Smooth muscle cell (in vitro differentiated cells): ENCODE measurements around the gene LRRC61. TPM values are rescaled to one million over a fixed set of nuclear protein-coding genes. Genes with fewer than 3 reads are reported as not detected.

ENCODE experiments used
- DNase-seq: peaks from one replicate; lab custom pipeline; 2025; ENCODE audit not compliant: unreplicated experiment; lab: John Stamatoyannopoulos, UW
- H2AFZ ChIP-seq: fragments of 200-600 bp; sonication (generic); 2 replicates; pipeline ENCODE4 v1.6.0; 2016; ENCODE audit warnings: antibody characterized with exemption, low read depth, mild to moderate bottlenecking
- H3F3A ChIP-seq: fragments of 200-600 bp; sonication (generic); 2 replicates; pipeline ENCODE4 v1.6.0; 2017; ENCODE audit warnings: antibody characterized with exemption, low read depth
- H3K27ac ChIP-seq: fragments of 200-600 bp; sonication (generic); 2 replicates; pipeline ENCODE4 v1.5.1; 2016; ENCODE audit warnings: low read depth, mild to moderate bottlenecking
- H3K27me3 ChIP-seq: fragments of 200-600 bp; sonication (generic); 2 replicates; pipeline ENCODE4 v1.6.1; 2016; ENCODE audit warnings: low read depth, mild to moderate bottlenecking
- H3K36me3 ChIP-seq: fragments of 200-600 bp; sonication (generic); 2 replicates; pipeline ENCODE4 v1.5.1; 2016; ENCODE audit warnings: low read depth
- H3K4me1 ChIP-seq: fragments of 200-600 bp; sonication (generic); 2 replicates; pipeline ENCODE4 v1.5.1; 2016; ENCODE audit warnings: low read depth
- H3K4me2 ChIP-seq: fragments of 200-600 bp; sonication (generic); 2 replicates; pipeline ENCODE4 v1.6.0; 2016; ENCODE audit warnings: mild to moderate bottlenecking
- H3K4me3 ChIP-seq: fragments of 200-600 bp; sonication (generic); 2 replicates; pipeline ENCODE4 v1.5.1; 2016; ENCODE audit warnings: mild to moderate bottlenecking
- H3K79me2 ChIP-seq: fragments of 200-600 bp; sonication (generic); 2 replicates; pipeline ENCODE4 v1.6.0; 2016; ENCODE audit warnings: low read depth, mild to moderate bottlenecking
- H3K9ac ChIP-seq: fragments of 200-600 bp; sonication (generic); 2 replicates; pipeline ENCODE4 v1.6.0; 2016; ENCODE audit warnings: low read depth
- H3K9me3 ChIP-seq: fragments of 200-600 bp; sonication (generic); replicated peaks from 2 replicates; pipeline ENCODE4 v1.5.1; 2016; ENCODE audit warnings: low read depth
- H4K20me1 ChIP-seq: fragments of 200-600 bp; sonication (generic); 2 replicates; pipeline ENCODE4 v1.6.0; 2016; ENCODE audit warnings: low read depth
- WGBS: methylation state at CpG from one replicate; pipeline ENCODE4 v1.1.7; 2016; ENCODE audit warnings: low lambda C conversion rate; 5-methylcytosine and 5-hydroxymethylcytosine counted together
- polyA plus RNA-seq: library from polyadenylated mRNA; unstranded; fragments of >200 nt; fragmentation: Nextera tagmentation; extraction: Ambion mirVana; gene quantifications from 2 replicates; pipeline ENCODE4 v1.2.1, GENCODE V29; 2016
- total RNA-seq: library from RNA; depleted of rRNA; stranded (reverse); fragments of >200 nt; gene quantifications from 2 replicates; pipeline ENCODE4 v1.2.3, GENCODE V29; 2014
- TF ChIP-seq, protein P1 (sequence below): fragments of 200-600 bp; sonication (generic); IDR thresholded peaks from 2 replicates; pipeline ENCODE4 v1.5.1; 2017; ENCODE audit warnings: borderline replicate concordance, mild to moderate bottlenecking, antibody characterized with exemption; ENCODE audit not compliant: insufficient read depth, poor library complexity, severe bottlenecking

Gene LRRC61
- total and polyA plus RNA-seq, 2 experiments from 2014 or later: 6.9 to 14.7 TPM

DNA sequence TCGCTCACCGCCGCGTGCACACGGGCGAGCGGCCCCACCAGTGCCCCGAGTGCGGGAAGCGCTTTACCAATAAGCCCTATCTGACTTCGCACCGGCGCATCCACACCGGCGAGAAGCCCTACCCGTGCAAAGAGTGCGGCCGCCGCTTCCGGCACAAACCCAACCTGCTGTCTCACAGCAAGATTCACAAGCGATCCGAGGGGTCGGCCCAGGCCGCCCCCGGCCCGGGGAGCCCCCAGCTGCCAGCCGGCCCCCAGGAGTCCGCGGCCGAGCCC is 48.8 kb downstream of the LRRC61 start:
- H3K36me3 ChIP-seq: no peaks in the 10 kb centered on the region
- H4K20me1 ChIP-seq: peaks cover 15% of the 10 kb centered on the region
- no peak overlapping the region for H3K27ac ChIP-seq
- H2AFZ ChIP-seq: no peak overlapping the region
- no peak overlapping the region for H3K4me3 ChIP-seq
- TF ChIP-seq, protein P1, sequence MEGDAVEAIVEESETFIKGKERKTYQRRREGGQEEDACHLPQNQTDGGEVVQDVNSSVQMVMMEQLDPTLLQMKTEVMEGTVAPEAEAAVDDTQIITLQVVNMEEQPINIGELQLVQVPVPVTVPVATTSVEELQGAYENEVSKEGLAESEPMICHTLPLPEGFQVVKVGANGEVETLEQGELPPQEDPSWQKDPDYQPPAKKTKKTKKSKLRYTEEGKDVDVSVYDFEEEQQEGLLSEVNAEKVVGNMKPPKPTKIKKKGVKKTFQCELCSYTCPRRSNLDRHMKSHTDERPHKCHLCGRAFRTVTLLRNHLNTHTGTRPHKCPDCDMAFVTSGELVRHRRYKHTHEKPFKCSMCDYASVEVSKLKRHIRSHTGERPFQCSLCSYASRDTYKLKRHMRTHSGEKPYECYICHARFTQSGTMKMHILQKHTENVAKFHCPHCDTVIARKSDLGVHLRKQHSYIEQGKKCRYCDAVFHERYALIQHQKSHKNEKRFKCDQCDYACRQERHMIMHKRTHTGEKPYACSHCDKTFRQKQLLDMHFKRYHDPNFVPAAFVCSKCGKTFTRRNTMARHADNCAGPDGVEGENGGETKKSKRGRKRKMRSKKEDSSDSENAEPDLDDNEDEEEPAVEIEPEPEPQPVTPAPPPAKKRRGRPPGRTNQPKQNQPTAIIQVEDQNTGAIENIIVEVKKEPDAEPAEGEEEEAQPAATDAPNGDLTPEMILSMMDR: no peak
- H3K4me1 ChIP-seq: peaks cover 21% of the 10 kb centered on the region
- peaks cover 28% of the 10 kb centered on the region for H3F3A ChIP-seq
- H3K9me3 ChIP-seq: no peaks in the 10 kb centered on the region
- 97% methylated on average over 16 of the region's 30 CpGs for WGBS
- no peak overlapping the region for H3K4me2 ChIP-seq
- no peaks in the 10 kb centered on the region for H3K27me3 ChIP-seq
- H3K79me2 ChIP-seq: peaks cover 31% of the 10 kb centered on the region
- H3K9ac ChIP-seq: no peak overlapping the region
- no peak for DNase-seq

DNA sequence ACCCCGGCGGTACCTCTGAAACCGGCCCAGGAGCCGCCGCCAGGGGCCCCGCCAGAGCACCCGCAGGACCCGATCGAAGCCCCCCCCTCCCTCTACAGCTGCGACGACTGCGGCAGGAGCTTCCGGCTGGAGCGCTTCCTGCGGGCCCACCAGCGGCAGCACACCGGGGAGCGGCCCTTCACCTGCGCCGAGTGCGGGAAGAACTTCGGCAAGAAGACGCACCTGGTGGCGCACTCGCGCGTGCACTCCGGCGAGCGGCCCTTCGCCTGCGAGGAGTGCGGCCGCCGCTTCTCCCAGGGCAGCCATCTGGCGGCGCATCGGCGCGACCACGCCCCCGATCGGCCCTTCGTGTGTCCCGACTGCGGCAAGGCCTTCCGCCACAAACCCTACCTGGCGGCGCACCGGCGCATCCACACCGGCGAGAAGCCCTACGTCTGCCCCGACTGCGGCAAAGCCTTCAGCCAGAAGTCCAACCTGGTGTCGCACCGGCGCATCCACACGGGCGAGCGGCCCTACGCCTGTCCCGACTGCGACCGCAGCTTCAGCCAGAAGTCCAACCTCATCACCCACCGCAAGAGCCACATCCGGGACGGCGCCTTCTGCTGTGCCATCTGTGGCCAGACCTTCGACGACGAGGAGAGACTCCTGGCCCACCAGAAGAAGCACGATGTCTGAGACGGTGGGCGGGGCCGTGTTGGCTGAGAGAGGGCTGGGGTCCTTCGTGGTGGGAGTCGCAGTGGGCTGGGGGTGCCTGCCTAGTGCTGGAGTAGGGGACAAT is 49.3 kb downstream of the LRRC61 start:
- Histone ChIP-seq H3K27me3 (no peaks in the 10 kb centered on the region), H3K4me1 (peaks cover 22% of the 10 kb centered on the region), H3K9ac (no peak overlapping the region), H4K20me1 (peaks cover 15% of the 10 kb centered on the region), H3K4me2 (no peak overlapping the region), H3K9me3 (no peaks in the 10 kb centered on the region), H3F3A (peaks cover 33% of the 10 kb centered on the region), H3K79me2 (peaks cover 31% of the 10 kb centered on the region), H3K27ac (no peak overlapping the region), H2AFZ (no peak overlapping the region), H3K36me3 (no peaks in the 10 kb centered on the region), H3K4me3 (no peak overlapping the region)
- TF ChIP-seq, protein P1: no peak
- DNase-seq: no peak
- 96% methylated on average over 67 of the region's 79 CpGs for WGBS

DNA sequence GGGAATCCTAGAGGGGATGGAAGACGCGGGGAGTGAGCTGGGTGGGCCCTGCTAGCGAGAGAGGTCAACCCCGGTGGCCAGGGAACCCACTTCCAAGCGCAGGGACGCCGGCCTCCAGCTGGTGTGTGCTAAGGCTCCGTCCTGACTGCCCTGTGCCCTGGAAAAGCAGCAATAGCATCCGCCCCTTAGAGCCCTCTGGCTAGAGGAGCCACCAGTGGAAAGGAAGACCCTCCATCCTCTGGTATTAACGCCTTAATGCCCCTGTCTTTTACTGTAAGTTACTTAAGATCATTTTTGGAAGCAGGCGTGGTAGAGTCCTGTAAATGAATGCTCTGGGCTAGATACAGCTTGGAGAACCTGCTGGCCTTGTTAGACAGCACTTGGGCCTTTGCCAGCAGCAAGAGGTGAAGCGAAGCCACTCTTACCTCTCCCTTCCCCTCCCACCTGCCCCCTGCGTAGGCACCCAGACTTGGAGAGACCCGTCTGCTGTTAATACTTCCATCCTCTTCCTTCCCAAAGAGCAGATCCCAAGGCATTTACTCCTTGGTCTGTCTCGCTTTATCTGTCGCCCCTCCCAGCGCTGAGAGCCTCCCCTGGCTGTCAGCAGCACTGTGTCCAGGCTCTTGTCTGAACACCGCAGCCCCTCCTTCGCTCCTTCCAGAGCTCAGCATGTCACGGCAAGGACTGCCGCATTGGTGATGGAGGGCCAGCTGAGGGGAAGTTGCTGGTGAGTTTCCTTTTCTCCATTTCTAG is 50.1 kb downstream of the LRRC61 start:
- Histone ChIP-seq H3K27ac (no peak overlapping the region), H3K9me3 (no peaks in the 10 kb centered on the region), H3K9ac (no peak overlapping the region), H3K36me3 (no peaks in the 10 kb centered on the region), H3K4me2 (no peak overlapping the region), H3K27me3 (no peaks in the 10 kb centered on the region), H4K20me1 (peaks cover 15% of the 10 kb centered on the region), H3K4me3 (no peak overlapping the region), H3K4me1 (peaks cover 24% of the 10 kb centered on the region), H3F3A (peaks cover 36% of the 10 kb centered on the region), H3K79me2 (peaks cover 31% of the 10 kb centered on the region), H2AFZ (no peak overlapping the region)
- TF ChIP-seq, protein P1: no peak
- WGBS: 58% methylated on average over 14 of the region's 21 CpGs
- DNase-seq: no peak
